ENCODE results near the gene NKD1. TPM values are rescaled to one million over a fixed set of nuclear protein-coding genes. Genes with fewer than 3 reads are reported as not detected.

NKD1 gene
- total RNA-seq, 1 experiment from 2014 or later, result 11.4 TPM

- no TSS peak for BruUV-seq (replicated peaks)
Observed at GRCh38 chr16:50523710-50524109, 24.5 kb upstream of the NKD1 start.

GRCh38 chr16:50525262-50525661 lies 22.9 kb upstream of the NKD1 start:
- no peak overlapping the region for H3K4me2 ChIP-seq (ENCODE audit: low read length)
- H3K4me1 ChIP-seq (ENCODE audit: control insufficient read depth in 1 of 2, insufficient read depth in 2 of 2, low read length in 2 of 2), result peaks cover 0 to 7% of the 10 kb centered on the region in 2 experiments; a peak in 1 of 4 replicates
- CTCF ChIA-PET, result no interaction called here
- no peak overlapping the region for H3K27ac ChIP-seq (ENCODE audit: low read depth, low read length)
- ATAC-seq, result no peak
- RAD21 ChIA-PET (ENCODE audit: low non-redundant PET in 1 of 2, low total read pairs in 2 of 2, uncharacterized antibody in 2 of 2, unreplicated experiment in 2 of 2), result no interaction called here
- H3K79me2 ChIP-seq (ENCODE audit: insufficient read depth, low read length), result no peaks in the 10 kb centered on the region
- POLR2A ChIA-PET, result no interaction called here
- no peak for TF ChIP-seq EGR1 (IDR thresholded peaks at IDR 0.05; ENCODE audit: low read depth)
- no peak for TF ChIP-seq ZNF274 (IDR thresholded peaks at IDR 0.05; ENCODE audit: low read depth, low read length)
- TF ChIP-seq REST (IDR thresholded peaks at IDR 0.05; ENCODE audit: low read depth), result no peak
- TF ChIP-seq RAD21 (IDR thresholded peaks at IDR 0.05; ENCODE audit: low read depth), result no peak
- no peak for TF ChIP-seq EZH2phosphoT487 (IDR thresholded peaks at IDR 0.05; ENCODE audit: borderline replicate concordance)
- no peak for TF ChIP-seq CBX3 (IDR thresholded peaks at IDR 0.05; ENCODE audit: low read depth)
- no peak overlapping the region for H2AFZ ChIP-seq (ENCODE audit: low read depth, low read length, poor library complexity, severe bottlenecking)
- DNase-seq (ENCODE audit: low read depth, low spot score), result no peak
- no TSS peak for BruUV-seq (replicated peaks)
- H3K9ac ChIP-seq (ENCODE audit: low read length), result no peak overlapping the region
- H4K20me1 ChIP-seq (ENCODE audit: insufficient read depth), result no peaks in the 10 kb centered on the region
- peaks cover 15% of the 10 kb centered on the region for H3K27me3 ChIP-seq (ENCODE audit: insufficient read depth, low read length)
- intact Hi-C loops (cut with micrococcal nuclease), result no loop called here
- H3K4me3 ChIP-seq (replicated peaks in 1 of 2; ENCODE audit: low read depth in 1 of 2, low read length in 2 of 2), result no peak overlapping the region
- no peaks in the 10 kb centered on the region for H3K9me2 ChIP-seq (ENCODE audit: insufficient read depth)
- H3K36me3 ChIP-seq (ENCODE audit: control insufficient read depth in 1 of 2, insufficient read depth in 2 of 2, low read length in 2 of 2), result no peaks in the 10 kb centered on the region
- peaks cover 0 to 8% of the 10 kb centered on the region in 2 experiments; a peak in 1 of 4 replicates for H3K9me3 ChIP-seq (ENCODE audit: control insufficient read depth in 1 of 2, insufficient read depth in 1 of 2, low read depth in 1 of 2, low read length in 2 of 2)

More at GRCh38 chr16:50523710-50524109, 24.5 kb upstream of the NKD1 start:
- ATAC-seq, result no peak
- CTCF ChIA-PET, result interaction anchor here (0.7 to 0.9 kb wide), 2 partner anchors 9 to 149 kb away, joined by 3 read pairs; no protein-coding TSS in a partner anchor
- no peak overlapping the region for H3K9ac ChIP-seq (ENCODE audit: low read length)
- H3K36me3 ChIP-seq (ENCODE audit: control insufficient read depth in 1 of 2, insufficient read depth in 2 of 2, low read length in 2 of 2), result no peaks in the 10 kb centered on the region
- no peak overlapping the region for H3K4me2 ChIP-seq (ENCODE audit: low read length)
- no peaks in the 10 kb centered on the region for H3K9me2 ChIP-seq (ENCODE audit: insufficient read depth)
- peaks cover 15% of the 10 kb centered on the region for H3K27me3 ChIP-seq (ENCODE audit: insufficient read depth, low read length)
- H3K79me2 ChIP-seq (ENCODE audit: insufficient read depth, low read length), result no peaks in the 10 kb centered on the region
- no peak overlapping the region for H3K4me3 ChIP-seq (replicated peaks in 1 of 2; ENCODE audit: low read depth in 1 of 2, low read length in 2 of 2)
- TF ChIP-seq YY1 (IDR thresholded peaks at IDR 0.05; ENCODE audit: extremely low read depth, insufficient replicate concordance, low read depth, low read length), result no peak
- no peak for TF ChIP-seq ELF1 (IDR thresholded peaks at IDR 0.05; ENCODE audit: borderline replicate concordance, low read depth)
- no peak for TF ChIP-seq EGR1 (IDR thresholded peaks at IDR 0.05; ENCODE audit: low read depth)
- TF ChIP-seq JUND (IDR thresholded peaks at IDR 0.05), result no peak
- no peak for TF ChIP-seq ATF3 (IDR thresholded peaks at IDR 0.05)
- TF ChIP-seq POLR2A (IDR thresholded peaks at IDR 0.05; ENCODE audit: borderline replicate concordance, extremely low read depth, insufficient read depth, insufficient read length), result no peak
- no peak overlapping the region for H3K27ac ChIP-seq (ENCODE audit: low read depth, low read length)
- no peaks in the 10 kb centered on the region for H4K20me1 ChIP-seq (ENCODE audit: insufficient read depth)
- intact Hi-C loops (cut with micrococcal nuclease), result no loop called here
- H2AFZ ChIP-seq (ENCODE audit: low read depth, low read length, poor library complexity, severe bottlenecking), result no peak overlapping the region
- POLR2A ChIA-PET, result no interaction called here
- RAD21 ChIA-PET (ENCODE audit: low non-redundant PET in 1 of 2, low total read pairs in 2 of 2, uncharacterized antibody in 2 of 2, unreplicated experiment in 2 of 2), result no interaction called here
- DNase-seq (ENCODE audit: low read depth, low spot score), result no peak
- H3K4me1 ChIP-seq (ENCODE audit: control insufficient read depth in 1 of 2, insufficient read depth in 2 of 2, low read length in 2 of 2), result peaks cover 0 to 7% of the 10 kb centered on the region in 2 experiments; a peak in 1 of 4 replicates
- no peaks in the 10 kb centered on the region for H3K9me3 ChIP-seq (ENCODE audit: control insufficient read depth in 1 of 2, insufficient read depth in 1 of 2, low read depth in 1 of 2, low read length in 2 of 2)
